A549 (cell line): ENCODE results near the gene SIRT6.
"Not testable (repeated sequence)": the region's sequence is repeated elsewhere in the genome, so short reads cannot be mapped to it uniquely, and the experiment has no call there.

Experiments used
- CBX8 ChIP-seq: fragments of 200-600 bp; sonication (generic); IDR thresholded peaks from 2 replicates; pipeline ENCODE4 v1.6.1; 2016
- CTCF ChIP-seq: fragments of >200 bp; sonication (Bioruptor Twin); formaldehyde crosslinking; IDR thresholded peaks from 3 replicates; pipeline ENCODE4 v1.5.1; 2016
- EP300 ChIP-seq, 2 experiments: fragments of >200 bp; sonication (Bioruptor Twin); formaldehyde crosslinking; IDR thresholded peaks; 2 replicates in 1 of 2; 3 replicates in 1 of 2; pipeline ENCODE4 v1.6.1; 2016 to 2017
- POLR2A ChIP-seq: IDR thresholded peaks from 2 replicates; pipeline ENCODE4 v1.6.1; 2012; ENCODE audit warnings: mild to moderate bottlenecking, low read length
- REST ChIP-seq: fragments of 200-600 bp; sonication (generic); IDR thresholded peaks from 2 replicates; pipeline ENCODE4 v1.6.1; 2016; ENCODE audit warnings: antibody characterized with exemption, mild to moderate bottlenecking, moderate library complexity

DNA sequence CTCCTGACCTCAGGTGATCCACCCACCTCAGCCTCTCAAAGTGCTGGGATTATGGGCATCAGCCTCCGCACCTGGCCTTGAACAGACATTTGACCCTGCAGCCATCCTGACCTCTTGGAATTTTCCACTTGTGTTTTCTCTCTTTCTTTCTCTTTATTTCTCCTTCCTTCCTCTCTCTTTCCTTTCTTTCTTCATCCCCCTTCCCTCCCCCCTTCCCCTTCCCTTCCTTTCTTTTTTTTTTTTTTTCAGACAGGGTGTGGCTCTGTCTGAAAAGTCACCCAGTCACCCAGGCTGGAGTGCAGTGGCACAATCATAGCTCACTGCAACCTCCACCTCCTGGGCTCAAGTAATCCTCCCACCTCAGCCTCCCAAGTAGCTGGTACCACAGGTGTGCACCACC lies 36.2 kb upstream of the SIRT6 start:
- TF ChIP-seq EP300 (IDR thresholded peaks at IDR 0.05); CTCF; POLR2A; REST; CBX8: not testable (repeated sequence)
